ENCODE data around the gene WDR86.

WDR86 gene

GRCh38 chr7:151390598-151391357 lies 19.1 kb downstream of the WDR86 start:
- DNase-seq (ENCODE audit: low spot score): no peak

DNA sequence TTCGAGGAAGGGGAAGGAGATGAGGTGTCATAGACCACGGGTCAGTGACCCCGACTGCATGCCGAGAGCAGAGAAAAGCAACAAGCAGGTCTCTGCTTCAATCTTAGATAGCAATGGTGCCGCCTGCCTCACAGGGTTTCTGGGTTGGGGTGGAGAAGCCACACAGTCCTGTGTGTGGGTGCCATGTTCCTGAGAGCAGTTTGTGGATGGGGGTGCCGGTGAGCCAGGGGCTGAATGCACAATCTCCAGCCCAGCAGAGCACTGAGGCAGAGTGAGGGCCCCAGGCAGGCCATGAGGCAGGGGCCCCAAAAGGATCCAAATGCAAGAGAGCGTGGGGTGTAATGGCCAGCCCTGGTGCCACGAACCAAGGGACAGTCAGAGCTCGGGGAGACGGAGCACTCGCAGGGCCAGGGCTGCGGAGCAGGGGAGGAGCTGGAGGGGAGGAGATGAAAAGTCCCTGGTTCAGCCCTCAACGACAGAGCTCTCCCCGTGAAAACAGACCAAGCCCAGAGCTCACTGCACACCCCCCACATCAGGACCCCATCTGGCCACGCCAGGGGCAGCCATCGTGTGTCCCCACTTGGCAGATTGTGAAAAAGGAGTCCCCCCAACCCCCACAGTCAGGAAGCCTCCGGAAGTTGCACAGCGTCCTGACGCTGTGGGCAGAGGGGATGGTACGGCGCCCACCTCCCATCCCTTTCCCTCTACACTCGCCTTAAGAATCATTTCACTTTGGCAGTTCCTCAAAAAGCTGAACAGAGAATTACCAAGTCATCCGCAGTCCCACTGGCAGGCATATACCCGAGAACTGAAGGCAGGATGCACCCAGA lies 19.9 kb downstream of the WDR86 start:
- no peak for DNase-seq (ENCODE audit: low spot score)

GRCh38 chr7:151389096-151389767 lies 20.6 kb downstream of the WDR86 start:
- DNase-seq (ENCODE audit: low spot score): no peak

GRCh38 chr7:151388430-151388829 lies 21.4 kb downstream of the WDR86 start:
- DNase-seq (ENCODE audit: low spot score): no peak

DNA sequence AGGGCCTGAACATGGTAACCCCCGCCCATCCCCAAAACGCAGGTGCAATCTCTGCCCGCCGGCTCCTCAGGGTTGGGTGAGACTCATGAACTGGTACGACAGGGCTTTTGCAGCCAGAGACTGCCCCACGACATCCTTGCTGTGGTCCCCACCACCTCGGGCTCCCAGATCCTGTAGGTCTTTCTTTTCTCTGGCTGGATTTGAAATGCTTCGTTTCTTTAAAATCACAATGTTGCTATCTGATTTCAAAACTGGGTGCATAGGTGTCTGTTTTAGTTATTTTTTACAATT lies 21.9 kb downstream of the WDR86 start:
- DNase-seq (ENCODE audit: low spot score): no peak

- DNase-seq (ENCODE audit: low spot score): no peak
Measured at GRCh38 chr7:151387161-151388006, 22.5 kb downstream of the WDR86 start.

DNA sequence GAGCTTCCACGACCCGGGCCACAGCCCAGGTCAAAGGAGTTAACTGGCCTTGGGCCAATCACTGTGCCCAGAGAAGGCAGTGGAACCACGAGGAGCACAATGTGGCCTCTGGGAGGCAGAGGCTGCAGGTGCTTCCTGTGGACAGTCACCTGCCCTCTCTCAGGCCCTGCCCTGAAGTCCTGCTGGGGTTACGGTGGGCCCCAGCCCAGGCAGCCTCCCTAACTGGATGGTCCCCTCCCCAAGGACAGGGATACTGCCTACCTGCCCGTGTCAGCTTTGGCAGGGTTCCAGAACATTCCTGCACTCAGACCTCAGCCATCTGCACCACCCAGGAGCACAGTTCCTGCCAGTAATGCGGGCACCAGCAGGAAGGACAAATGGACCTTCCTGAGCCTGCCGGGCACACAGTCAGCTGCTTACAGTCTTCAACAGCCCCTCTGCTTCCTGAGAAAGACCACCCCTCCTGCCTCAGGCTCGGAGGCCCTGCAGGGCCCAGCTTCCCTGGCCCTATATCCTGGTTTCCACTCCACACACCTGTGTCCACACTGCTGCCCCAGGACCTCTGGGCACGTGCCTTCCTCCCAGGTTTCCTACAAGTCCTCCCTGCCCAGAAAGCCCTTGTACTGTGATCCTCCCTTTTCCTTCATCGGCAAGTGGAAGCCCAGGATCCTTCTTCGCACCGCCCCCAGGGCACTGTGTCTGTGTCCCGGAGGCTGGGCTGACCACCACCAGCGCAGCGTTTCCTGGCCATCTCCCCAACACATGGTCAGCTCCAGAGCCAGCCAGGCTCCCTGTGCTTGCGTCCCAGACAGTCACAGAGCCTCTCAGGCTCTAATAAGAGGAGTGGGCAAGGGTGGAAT lies 23.3 kb downstream of the WDR86 start:
- no peak for DNase-seq (ENCODE audit: low spot score)

GRCh38 chr7:151385626-151386300 lies 24.1 kb downstream of the WDR86 start:
- DNase-seq (ENCODE audit: low spot score): no peak

- DNase-seq (ENCODE audit: low spot score): no peak
Measured at GRCh38 chr7:151384776-151385625, 24.8 kb downstream of the WDR86 start.

GRCh38 chr7:151384352-151384697 lies 25.5 kb downstream of the WDR86 start:
- no peak for DNase-seq (ENCODE audit: low spot score)

DNA sequence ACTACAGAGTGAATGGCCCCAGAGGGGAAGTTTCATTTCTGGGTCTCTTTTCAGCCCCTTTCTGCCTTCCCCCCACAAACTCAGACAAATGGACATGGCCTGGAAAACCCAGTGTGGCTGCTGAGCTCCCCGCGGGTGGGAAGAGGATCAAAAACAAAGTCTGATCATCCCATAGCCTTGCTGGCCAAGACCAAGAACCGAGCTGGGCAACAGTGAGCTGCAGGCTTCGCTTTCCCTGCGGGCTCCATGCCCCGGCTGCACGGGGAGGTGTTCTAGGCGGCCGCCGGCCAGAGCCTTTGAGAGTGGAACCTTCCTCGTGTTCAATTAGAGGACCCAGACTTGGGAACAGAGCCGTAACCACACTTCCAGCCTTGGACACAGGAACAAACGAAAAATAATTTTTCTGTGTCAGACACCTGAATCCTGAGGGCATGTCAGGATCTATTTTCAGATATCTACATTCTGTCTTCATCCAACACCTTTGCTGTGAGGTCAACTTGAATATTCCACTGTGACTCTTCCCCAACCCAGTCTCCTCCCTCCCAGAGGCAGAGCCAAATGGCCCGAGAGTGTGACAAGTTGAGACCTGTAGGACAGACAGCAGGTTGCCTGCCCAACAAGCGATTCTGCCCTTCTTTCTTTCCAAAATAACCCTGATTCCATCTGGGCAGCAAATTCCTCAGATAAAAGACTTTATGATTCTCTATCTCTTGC lies 26.0 kb downstream of the WDR86 start:
- DNase-seq (ENCODE audit: low spot score): no peak

- no peak for DNase-seq (ENCODE audit: low spot score)
Measured at GRCh38 chr7:151382079-151382885, 27.6 kb downstream of the WDR86 start.

DNA sequence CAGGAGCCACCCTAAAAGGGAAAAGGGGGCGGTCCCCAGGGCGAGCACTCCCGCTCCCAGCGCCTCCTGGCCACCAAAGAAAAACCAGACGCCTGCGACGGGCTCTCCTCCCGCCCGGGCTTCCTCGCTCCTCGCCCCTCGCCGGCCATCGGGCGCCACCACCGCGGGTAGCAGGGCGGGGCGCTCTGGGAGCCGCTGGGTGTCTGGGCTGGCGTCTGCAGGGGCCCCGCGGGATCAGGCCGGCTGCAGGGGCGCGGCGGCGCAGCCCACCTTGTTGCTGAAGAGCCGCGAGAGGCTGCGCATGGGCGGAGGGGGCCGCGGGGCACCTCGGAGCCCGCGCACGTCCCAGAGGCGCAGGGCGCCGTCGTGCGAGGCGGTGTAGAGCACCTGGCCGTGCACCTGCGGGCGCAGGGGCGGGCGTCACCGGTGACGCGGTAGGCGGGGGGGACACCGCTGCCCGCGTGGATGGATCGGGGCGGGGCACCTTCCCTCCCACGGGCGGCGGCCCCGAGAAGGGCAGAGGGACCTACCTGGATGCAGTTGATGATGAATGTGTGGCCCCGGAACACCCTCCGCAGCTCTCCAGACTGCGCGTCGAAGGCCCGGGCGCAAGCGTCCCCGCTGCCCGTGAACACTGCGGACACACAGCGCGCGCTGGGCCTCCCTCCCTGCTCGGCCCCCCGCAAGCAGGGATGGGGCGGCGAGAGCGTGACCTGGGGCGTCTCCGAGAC lies 28.3 kb downstream of the WDR86 start:
- no peak for DNase-seq (ENCODE audit: low spot score)

DNA sequence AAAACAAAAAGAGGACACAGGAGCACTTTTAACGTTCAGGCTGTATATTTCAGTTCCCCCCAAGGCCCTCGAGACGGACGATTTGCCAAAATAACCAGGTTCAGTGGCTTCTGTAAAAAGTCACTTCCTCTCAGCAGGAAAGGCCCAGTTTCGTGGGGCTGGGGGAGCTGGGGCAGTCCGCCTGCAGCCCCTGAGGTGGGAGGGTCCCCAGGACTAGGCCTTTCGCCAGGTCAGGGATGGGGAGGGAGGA lies 28.8 kb downstream of the WDR86 start:
- DNase-seq (ENCODE audit: low spot score): no peak

- DNase-seq (ENCODE audit: low spot score): no peak
Measured at GRCh38 chr7:151380199-151381097, 29.4 kb downstream of the WDR86 start.

DNA sequence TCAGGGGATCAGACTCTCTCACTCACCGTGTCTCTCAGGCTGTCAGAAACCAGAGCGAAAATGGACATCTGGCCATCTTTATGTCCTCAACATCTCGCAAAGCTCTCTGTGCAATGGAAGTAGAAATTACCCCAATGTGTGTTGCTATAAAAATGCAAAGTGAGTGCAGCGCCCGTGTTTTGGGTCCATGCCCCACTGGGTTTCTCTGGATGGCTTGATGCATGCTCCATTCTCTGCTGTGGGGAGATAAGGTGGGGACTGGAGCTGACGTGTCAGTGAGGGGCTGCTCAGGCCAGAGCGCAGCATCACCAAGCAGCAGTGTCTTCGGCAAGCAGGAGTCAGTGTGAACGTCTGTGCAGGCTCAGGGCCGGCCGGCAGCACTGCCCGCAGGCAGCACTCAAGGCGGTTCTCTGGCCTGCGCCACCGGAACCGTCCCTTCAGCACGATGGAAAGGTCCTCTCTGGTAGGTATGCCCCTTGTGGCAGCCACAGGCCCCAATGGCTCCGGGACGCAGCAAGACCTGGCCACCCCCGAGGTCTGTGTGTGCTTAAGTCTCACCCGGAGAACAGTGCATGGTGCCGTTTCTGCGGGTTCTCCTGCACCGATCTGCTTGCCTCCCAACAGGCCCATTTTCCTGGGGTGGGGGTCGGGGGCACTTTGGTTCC lies 30.2 kb downstream of the WDR86 start:
- DNase-seq (ENCODE audit: low spot score): no peak

All from hepatic stellate cell (primary cell).